ENCODE measurements around the gene GBF1. TPM values are rescaled to one million over a fixed set of nuclear protein-coding genes. Genes with fewer than 3 reads are reported as not detected.
A peak's percentile ranks its signal among the peaks of the same experiment; 100 is the strongest.

Gene GBF1
- total RNA-seq, 1 experiment from 2014 or later, result 50.6 TPM

GRCh38 chr10:102409604-102410428 is 164.5 kb downstream of the GBF1 start:
- Mint-ChIP-seq H3K4me1 (ENCODE audit: insufficient read depth, unreplicated experiment) (no peaks in the 10 kb centered on the region), H3K9me3 (ENCODE audit: unreplicated experiment) (no peaks in the 10 kb centered on the region), H3K4me3 (ENCODE audit: unreplicated experiment) (peak overlapping the region; percentile 55), H3K27ac (ENCODE audit: low read depth, unreplicated experiment) (no peak overlapping the region), H3K36me3 (ENCODE audit: insufficient read depth, unreplicated experiment) (no peaks in the 10 kb centered on the region), H3K27me3 (ENCODE audit: insufficient read depth, unreplicated experiment) (peaks cover 53% of the 10 kb centered on the region)
- DNase-seq (ENCODE audit: unreplicated experiment), result no peak
- intact Hi-C loops (cut with micrococcal nuclease), result no loop called here
- TF ChIP-seq, protein P1, sequence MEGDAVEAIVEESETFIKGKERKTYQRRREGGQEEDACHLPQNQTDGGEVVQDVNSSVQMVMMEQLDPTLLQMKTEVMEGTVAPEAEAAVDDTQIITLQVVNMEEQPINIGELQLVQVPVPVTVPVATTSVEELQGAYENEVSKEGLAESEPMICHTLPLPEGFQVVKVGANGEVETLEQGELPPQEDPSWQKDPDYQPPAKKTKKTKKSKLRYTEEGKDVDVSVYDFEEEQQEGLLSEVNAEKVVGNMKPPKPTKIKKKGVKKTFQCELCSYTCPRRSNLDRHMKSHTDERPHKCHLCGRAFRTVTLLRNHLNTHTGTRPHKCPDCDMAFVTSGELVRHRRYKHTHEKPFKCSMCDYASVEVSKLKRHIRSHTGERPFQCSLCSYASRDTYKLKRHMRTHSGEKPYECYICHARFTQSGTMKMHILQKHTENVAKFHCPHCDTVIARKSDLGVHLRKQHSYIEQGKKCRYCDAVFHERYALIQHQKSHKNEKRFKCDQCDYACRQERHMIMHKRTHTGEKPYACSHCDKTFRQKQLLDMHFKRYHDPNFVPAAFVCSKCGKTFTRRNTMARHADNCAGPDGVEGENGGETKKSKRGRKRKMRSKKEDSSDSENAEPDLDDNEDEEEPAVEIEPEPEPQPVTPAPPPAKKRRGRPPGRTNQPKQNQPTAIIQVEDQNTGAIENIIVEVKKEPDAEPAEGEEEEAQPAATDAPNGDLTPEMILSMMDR (IDR thresholded peaks at IDR 0.05; ENCODE audit: unreplicated experiment), result no peak
- POLR2A ChIA-PET, result interaction anchor here (0.6 to 1.9 kb wide), 4 partner anchors 11 to 23 kb away, joined by 3 to 9 read pairs (median 6); partner anchors contain the start of genes CUEDC2, FBXL15 and NFKB2
- BruUV-seq (replicated peaks), result no TSS peak
- CTCF ChIA-PET, result interaction anchor here (0.6 to 1.5 kb wide), 3 partner anchors 10 to 174 kb away, joined by 4 to 9 read pairs (median 6); no protein-coding TSS in a partner anchor

GRCh38 chr10:102410429-102411073 is 165.2 kb downstream of the GBF1 start:
- Mint-ChIP-seq H3K9me3 (ENCODE audit: unreplicated experiment) (no peaks in the 10 kb centered on the region), H3K4me3 (ENCODE audit: unreplicated experiment) (no peak overlapping the region), H3K27me3 (ENCODE audit: insufficient read depth, unreplicated experiment) (peaks cover 54% of the 10 kb centered on the region), H3K4me1 (ENCODE audit: insufficient read depth, unreplicated experiment) (no peaks in the 10 kb centered on the region), H3K36me3 (ENCODE audit: insufficient read depth, unreplicated experiment) (no peaks in the 10 kb centered on the region), H3K27ac (ENCODE audit: low read depth, unreplicated experiment) (no peak overlapping the region)
- POLR2A ChIA-PET, result interaction anchor here (1.4 to 1.9 kb wide), 2 partner anchors 10 to 15 kb away, joined by 7 to 9 read pairs; partner anchors contain the start of genes FBXL15 and NFKB2
- no TSS peak for BruUV-seq (replicated peaks)
- CTCF ChIA-PET, result interaction anchor here (0.6 to 1.5 kb wide), 4 partner anchors 8 to 175 kb away, joined by 4 to 9 read pairs (median 6); no protein-coding TSS in a partner anchor
- TF ChIP-seq, protein P1 (IDR thresholded peaks at IDR 0.05; ENCODE audit: unreplicated experiment), result no peak
- intact Hi-C loops (cut with micrococcal nuclease), result no loop called here
- no peak for DNase-seq (ENCODE audit: unreplicated experiment)

DNA sequence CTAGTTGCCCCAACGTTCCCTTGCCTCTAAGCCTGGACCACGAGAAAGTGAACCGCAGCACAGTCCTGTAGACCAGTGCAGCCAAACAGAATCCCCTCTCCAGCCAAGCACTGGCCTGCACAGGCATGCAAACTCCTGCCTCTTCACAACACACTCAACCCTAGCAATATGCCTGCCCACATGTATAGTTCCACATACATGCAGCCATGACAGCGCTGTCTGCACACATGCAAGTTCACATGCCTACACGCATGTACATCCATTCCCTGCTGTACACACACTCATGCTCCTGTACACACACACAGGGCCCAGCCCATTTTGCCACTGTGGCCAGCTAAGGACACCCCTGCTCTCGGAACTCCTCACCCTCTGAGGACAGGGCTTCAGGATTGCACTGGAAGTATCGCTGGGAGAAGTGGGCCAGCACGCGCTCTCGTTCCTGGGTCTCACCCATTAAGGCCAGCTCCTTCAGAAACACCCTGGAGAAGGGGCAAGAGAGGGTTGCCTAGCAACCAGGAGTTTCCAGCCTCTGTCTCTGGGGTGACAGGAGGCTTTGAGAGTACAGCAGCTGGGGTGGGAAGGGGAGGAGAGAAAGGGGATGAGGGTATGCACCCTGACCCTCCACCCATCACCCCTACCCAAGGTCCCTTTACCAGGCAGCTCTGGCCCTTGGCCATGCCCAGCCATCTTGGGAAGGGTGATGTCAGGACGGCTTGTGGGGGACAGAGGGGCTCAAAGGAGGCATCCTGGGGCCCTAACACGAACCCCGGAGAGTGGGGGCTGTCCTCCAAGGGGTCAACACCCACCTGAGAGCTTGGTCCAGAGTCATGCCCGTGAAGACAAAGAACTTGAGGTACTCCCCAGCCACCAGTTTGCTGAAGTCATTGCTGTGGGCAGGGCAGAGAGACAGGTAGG is 166.3 kb downstream of the GBF1 start:
- Mint-ChIP-seq H3K4me3 (ENCODE audit: unreplicated experiment) (no peak overlapping the region), H3K9me3 (ENCODE audit: unreplicated experiment) (no peaks in the 10 kb centered on the region), H3K4me1 (ENCODE audit: insufficient read depth, unreplicated experiment) (no peaks in the 10 kb centered on the region), H3K36me3 (ENCODE audit: insufficient read depth, unreplicated experiment) (no peaks in the 10 kb centered on the region), H3K27ac (ENCODE audit: low read depth, unreplicated experiment) (no peak overlapping the region), H3K27me3 (ENCODE audit: insufficient read depth, unreplicated experiment) (peaks cover 64% of the 10 kb centered on the region)
- no peak for DNase-seq (ENCODE audit: unreplicated experiment)
- BruUV-seq (replicated peaks), result no TSS peak
- POLR2A ChIA-PET, result interaction anchor here (0.5 to 1.9 kb wide), 3 partner anchors 10 to 294 kb away, joined by 3 to 5 read pairs (median 3); no protein-coding TSS in a partner anchor
- CTCF ChIA-PET, result interaction anchor here (0.6 to 3.1 kb wide), 6 partner anchors 8 to 245 kb away, joined by 3 to 14 read pairs (median 5); no protein-coding TSS in a partner anchor
- intact Hi-C loops (cut with micrococcal nuclease), result no loop called here
- TF ChIP-seq, protein P1 (IDR thresholded peaks at IDR 0.05; ENCODE audit: unreplicated experiment), result no peak
